ENCODE results near the gene INTS11.

INTS11 gene

DNA sequence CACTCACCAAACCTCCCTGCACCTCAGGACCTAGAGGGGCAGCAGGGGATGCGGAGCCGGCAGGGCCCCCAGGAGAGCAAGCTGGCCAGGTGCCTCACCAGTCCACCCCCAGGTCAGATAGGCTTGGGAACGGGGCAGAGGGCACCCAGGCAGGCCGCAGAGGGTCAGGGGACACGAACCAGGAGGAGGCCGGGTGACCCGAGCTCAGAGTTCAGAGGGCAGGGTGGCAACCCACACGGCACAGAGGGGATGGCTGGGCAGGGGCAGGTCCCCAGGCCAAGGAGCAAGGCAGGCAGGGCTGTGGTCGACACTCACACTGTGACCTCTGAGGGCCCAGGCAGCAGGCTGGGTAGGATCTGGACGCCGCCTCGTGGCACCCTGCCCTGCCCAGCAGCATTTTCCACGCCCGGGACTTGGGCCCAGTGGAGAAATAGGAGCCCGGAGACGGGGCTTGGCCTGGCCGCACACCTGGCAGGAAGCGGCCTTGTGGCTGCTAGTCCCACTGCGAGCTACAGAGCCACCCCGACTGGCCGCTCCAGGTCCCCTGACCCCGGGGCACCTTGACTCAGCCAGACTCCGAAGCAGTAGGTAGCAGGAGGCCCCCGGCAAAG lies 19.5 kb upstream of the INTS11 start:
- DNase-seq = no peak

DNA sequence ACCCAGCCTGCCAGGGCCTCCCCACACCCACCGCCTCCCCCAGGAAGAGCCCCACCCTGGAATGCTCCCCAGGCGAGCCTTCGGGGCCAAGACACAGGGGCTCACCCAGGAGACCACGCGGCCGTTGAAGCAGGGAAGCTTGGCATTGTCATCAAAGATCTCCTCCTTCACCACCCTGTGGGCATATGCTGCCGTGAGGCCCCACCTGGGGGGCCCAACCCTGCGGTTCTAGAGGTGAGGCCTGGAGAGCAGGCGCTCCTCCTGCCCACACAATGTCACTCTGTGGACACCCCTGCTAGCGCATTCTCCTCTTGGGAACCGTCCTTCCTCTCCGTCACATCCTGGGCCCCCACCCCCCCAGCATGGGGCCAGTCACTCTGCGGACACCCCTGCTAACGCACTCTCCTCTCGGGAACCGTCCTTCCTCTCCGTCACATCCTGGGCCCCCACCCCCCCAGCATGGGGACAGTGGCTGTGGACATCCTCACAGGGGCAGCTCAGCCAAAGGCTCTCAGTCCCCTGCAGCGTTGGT lies 18.2 kb upstream of the INTS11 start:
- DNase-seq = no peak

DNA sequence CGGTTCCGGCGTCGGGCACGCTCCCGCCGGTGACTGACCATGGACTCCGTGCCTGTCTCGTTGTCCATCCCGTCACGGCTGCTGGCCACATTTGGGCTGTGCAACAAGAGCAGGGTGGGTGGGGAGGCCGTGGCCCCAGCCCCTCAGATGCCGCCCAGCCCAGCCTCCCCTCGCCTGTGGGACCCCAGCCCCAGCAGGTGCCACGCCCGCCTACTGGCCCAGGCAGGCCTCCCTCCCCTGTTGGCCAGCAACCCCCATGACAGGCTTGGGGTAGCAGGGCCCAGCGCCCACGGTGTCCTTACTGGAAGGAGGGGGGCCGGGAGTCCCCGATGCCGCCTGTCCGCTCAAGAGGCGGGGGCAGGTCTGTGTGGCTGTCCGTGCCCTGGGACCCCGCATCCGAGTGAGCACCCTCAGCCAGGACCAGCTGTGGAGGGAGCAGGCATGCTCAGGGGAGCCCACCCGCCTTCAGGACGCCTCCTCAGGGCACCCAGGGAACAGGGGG lies 17.7 kb upstream of the INTS11 start:
- no peak for DNase-seq

DNA sequence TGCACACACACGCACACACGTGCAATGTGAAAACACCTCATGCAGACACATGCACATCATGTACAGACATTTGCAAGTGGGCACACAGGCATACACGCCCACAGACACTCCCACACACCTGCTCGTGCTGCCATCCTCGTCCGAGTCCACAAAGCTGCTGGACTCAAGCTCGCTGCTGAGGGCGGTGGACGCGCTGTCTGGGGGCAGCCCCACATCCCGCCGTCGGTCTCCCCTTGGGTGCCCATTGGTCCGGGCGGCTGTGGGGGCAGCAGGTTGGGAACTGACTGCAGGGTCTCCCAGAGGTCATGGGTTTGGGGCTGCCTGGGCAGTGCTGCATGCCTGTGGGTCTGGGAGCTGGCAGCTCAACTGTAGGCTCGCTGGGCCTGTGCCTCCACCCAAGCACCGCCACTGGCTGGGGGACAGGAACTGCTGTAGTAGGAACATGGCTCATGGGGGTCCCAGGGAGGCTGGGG lies 17.1 kb upstream of the INTS11 start:
- DNase-seq = no peak

DNA sequence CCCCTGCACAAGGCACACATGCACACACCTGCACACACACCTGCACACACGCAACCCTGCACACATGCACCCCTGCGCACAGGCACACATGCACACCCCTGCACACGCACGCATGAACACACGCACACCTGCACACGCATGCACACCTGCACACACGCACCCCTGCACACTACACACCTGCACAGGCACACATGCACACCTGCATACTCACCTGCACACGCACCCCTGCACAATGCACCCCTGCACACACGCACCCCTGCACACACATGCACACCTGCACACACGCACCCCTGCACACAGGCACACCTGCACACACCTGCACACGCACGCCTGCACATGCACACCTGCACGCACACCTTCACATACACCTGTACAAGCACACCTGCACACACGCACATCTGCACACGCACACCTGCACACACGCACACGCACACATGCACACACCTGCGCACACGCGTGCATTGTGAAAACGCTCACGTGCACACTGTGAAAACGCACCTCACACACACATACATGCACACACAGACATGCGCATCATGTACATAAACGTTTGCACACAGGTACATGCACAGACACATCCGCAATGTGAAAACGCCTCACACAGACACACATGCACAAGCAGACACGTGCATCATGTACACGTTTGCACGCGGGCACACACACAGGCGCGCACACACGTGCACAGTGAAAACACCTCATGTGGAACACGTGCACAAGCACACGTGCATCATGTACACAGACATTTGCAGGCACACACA lies 16.5 kb upstream of the INTS11 start:
- no peak for DNase-seq

DNA sequence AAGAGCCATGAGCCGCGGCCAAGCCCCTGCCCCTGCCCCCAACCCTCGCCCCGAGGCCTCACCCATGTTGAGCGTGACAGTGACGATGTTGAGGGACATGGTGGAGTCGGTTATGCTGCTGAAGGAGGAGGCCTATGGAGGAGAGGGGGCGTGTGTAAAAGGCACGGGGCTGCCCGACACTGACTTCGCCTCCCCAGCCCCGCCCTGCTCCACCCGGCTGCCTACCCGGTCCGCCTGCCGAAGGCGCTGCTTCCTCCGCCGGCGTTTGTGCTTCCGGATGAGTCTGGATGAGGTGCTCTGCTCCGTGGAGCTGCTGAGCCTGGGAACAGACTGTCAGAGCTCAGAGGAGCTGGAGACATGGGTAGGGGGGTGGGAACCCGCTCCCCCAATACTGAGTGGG lies 15.7 kb upstream of the INTS11 start:
- DNase-seq = no peak

DNA sequence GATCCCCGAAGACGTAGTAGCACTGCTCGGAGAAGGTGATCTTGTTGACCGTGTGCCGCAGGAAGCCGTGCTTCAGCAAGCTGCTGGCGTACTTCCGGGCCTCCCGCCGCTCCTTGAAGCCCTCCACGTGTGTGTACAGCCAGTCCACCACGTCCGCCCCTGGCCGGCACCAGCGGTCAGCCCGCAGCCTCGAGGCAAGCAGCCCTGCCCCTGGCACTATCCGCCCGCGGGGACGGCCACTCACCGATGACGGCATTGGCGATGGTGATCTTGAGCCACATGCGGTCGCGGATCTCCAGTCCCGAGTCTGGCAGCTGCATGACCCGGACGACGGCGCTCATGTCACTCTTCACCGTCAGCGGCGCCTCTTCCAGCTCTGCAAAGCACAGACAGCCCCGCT lies 13.8 kb upstream of the INTS11 start:
- no peak for DNase-seq

DNA sequence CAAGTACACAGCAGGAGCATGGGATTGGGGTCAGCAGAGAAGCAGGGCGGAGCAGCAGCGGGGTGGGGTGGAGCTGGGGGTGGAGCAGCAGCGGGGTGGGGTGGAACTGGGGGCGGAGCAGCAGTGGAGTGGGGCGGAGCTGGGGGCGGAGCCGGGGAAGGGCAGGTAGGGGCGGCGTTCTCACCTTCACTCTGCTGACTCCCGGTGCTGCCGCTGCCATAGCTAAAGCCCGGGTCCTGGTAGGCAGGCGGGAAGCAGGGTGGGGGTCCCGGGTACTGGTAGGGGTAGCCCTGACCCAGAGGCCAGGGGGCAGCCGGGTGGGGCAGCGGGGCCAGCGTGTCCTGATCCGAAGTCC lies 13.3 kb upstream of the INTS11 start:
- no peak for DNase-seq

DNA sequence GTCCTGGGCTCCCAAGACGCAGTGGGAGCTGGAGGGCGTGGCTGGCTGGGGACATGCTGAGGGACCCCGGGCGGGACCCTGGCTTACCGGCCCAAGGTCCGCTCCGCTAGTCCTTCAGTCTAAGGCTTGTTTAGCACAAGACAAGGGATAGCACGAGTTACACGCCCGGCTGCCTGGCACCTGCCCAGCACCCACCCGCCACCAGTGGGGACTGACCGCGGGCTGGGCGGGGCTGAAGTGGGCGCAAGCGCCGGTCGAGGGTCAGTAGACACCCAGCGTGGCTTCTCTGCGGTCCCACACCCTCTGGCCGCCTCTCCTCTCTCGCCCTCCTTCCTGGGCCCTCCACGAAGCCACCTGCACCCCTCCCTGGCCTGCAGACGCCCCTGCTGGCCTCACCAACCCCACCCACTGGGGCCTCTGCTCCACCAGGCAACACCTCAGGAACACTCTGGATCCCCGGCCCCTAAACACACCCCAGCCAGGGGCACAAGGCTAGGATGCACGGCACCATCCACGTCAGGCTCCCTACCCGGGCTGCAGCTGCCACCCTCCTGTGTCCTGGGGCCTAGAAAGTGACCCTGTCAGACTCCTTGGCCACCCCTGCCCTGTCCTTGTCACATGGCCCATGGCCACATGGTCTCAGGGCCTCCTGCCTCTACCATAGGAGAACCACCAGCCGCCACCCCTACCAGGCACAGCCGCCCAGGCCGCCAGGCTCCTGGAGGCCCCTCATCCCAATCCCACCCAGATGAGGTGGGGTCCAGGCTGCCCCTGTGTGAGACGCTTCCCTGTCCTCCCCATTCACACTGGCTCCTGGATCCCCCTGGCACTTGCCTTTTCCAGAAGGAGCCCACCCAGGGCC lies 12.7 kb upstream of the INTS11 start:
- no peak for DNase-seq

DNA sequence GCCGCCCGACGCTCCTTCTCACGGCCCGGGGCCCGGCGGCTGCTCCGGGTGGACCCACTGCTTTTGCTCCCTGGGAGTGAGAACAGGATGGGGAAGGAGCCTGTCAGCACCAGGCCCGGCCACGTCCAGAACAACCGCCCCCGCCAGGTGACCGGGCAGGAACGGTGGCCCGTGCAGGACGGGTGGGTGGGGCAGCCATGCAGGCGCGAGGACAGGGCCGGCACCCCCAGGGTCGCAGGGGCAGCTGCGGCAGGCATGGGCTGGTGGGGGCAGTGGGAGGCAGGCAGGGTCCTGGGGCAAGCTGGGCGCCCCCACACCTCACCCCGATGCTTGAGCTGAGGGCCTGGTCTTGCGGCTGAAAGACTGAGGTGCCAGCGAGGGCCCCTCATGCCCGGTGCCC lies 12.0 kb upstream of the INTS11 start:
- no peak for DNase-seq

DNA sequence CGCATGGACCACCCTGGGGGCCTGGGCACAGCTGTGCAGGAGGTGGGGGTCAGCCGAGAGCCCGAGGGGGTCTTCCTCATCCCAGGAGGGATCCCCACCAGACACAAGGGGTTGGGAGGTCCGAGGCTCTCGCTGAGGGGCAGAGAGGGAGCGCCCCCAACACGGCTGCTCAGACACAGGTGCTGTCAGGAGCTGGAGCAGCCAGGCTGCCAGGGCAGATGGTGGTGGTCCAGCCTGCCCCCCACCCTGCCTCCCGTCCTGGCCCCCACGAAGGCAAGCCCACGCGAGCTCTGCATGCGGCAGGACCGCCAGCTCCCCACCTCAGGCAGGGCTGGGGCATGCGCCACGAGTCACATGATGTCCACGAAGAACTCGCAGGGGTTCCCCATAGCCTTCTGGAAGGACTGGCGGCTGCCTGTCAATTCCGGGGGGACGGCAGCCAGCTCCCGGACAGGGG lies 11.4 kb upstream of the INTS11 start:
- DNase-seq = no peak

DNA sequence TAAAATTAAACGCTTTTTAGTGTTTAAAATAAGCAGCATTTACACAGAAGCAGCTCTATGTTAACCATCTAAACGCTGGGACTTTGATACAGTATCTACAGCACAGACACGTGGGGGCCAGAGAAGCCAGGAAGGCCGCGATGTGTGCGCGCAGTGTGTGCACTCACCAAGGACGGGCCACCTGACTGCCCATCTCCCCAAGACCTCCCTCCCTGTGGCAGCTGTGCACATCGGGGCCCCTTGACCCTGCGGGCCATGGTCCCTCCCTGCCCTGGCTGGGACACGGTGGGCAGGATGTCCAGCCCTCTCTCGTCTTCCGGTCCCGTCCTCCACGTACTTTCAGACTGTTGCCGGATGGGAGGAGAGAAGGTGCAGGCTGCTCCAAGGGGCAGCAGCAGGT lies 10.8 kb upstream of the INTS11 start:
- no peak for DNase-seq

DNA sequence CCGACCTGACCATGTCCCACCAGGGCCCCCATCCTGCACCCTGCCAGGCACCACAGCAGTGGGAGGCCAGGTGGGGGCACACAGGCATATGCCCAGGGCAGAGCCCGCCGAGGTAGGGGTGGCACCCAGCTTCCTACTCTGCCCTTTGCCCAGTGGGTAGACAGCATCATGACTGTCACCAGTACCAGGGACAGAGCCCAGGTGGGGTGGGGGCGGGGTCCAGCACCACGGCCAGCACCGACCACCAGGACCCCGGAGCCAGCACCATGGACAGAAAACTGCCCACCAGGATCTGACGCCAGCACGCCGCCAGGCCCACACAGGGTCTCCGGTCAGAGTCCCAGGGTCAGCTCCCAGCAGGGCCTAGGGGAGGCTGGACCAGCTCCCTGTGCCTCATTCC lies 10.4 kb upstream of the INTS11 start:
- DNase-seq = no peak

DNA sequence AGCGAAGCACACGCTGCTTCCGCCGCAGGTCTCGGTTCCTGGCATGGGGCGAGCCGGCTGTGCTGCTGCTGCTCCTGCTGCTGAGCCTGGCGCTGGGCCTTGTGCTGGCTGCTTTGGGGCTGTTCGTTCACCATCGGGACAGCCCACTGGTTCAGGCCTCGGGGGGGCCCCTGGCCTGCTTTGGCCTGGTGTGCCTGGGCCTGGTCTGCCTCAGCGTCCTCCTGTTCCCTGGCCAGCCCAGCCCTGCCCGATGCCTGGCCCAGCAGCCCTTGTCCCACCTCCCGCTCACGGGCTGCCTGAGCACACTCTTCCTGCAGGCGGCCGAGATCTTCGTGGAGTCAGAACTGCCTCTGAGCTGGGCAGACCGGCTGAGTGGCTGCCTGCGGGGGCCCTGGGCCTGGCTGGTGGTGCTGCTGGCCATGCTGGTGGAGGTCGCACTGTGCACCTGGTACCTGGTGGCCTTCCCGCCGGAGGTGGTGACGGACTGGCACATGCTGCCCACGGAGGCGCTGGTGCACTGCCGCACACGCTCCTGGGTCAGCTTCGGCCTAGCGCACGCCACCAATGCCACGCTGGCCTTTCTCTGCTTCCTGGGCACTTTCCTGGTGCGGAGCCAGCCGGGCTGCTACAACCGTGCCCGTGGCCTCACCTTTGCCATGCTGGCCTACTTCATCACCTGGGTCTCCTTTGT lies 9.2 kb upstream of the INTS11 start:
- no peak for DNase-seq

DNA sequence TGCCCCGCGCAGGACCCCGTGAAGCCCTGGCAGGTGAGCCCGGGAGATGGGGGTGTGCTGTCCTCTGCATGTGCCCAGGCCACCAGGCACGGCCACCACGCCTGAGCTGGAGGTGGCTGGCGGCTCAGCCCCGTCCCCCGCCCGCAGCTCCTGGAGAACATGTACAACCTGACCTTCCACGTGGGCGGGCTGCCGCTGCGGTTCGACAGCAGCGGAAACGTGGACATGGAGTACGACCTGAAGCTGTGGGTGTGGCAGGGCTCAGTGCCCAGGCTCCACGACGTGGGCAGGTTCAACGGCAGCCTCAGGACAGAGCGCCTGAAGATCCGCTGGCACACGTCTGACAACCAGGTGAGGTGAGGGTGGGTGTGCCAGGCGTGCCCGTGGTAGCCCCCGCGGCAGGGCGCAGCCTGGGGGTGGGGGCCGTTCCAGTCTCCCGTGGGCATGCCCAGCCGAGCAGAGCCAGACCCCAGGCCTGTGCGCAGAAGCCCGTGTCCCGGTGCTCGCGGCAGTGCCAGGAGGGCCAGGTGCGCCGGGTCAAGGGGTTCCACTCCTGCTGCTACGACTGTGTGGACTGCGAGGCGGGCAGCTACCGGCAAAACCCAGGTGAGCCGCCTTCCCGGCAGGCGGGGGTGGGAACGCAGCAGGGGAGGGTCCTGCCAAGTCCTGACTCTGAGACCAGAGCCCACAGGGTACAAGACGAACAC lies 8.5 kb upstream of the INTS11 start:
- DNase-seq = no peak

DNA sequence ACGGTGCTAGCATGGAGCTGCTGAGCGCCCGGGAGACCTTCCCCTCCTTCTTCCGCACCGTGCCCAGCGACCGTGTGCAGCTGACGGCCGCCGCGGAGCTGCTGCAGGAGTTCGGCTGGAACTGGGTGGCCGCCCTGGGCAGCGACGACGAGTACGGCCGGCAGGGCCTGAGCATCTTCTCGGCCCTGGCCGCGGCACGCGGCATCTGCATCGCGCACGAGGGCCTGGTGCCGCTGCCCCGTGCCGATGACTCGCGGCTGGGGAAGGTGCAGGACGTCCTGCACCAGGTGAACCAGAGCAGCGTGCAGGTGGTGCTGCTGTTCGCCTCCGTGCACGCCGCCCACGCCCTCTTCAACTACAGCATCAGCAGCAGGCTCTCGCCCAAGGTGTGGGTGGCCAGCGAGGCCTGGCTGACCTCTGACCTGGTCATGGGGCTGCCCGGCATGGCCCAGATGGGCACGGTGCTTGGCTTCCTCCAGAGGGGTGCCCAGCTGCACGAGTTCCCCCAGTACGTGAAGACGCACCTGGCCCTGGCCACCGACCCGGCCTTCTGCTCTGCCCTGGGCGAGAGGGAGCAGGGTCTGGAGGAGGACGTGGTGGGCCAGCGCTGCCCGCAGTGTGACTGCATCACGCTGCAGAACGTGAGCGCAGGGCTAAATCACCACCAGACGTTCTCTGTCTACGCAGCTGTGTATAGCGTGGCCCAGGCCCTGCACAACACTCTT lies 7.7 kb upstream of the INTS11 start:
- DNase-seq = no peak

DNA sequence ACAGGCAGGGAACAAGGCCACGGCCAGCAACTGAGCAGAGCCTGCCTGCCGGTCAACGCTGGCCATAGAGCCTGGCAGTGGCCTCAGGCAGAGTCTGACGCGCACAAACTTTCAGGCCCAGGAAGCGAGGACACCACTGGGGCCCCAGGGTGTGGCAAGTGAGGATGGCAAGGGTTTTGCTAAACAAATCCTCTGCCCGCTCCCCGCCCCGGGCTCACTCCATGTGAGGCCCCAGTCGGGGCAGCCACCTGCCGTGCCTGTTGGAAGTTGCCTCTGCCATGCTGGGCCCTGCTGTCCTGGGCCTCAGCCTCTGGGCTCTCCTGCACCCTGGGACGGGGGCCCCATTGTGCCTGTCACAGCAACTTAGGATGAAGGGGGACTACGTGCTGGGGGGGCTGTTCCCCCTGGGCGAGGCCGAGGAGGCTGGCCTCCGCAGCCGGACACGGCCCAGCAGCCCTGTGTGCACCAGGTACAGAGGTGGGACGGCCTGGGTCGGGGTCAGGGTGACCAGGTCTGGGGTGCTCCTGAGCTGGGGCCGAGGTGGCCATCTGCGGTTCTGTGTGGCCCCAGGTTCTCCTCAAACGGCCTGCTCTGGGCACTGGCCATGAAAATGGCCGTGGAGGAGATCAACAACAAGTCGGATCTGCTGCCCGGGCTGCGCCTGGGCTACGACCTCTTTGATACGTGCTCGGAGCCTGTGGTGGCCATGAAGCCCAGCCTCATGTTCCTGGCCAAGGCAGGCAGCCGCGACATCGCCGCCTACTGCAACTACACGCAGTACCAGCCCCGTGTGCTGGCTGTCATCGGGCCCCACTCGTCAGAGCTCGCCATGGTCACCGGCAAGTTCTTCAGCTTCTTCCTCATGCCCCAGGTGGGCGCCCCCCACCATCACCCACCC lies 6.9 kb upstream of the INTS11 start, which contains the start of gene TAS1R3:
TSS of gene TAS1R3 (plus strand) at position 213 of the 898 bp plus-strand sequence. CDS start at position 279, 66 bp downstream.
- no peak for DNase-seq

DNA sequence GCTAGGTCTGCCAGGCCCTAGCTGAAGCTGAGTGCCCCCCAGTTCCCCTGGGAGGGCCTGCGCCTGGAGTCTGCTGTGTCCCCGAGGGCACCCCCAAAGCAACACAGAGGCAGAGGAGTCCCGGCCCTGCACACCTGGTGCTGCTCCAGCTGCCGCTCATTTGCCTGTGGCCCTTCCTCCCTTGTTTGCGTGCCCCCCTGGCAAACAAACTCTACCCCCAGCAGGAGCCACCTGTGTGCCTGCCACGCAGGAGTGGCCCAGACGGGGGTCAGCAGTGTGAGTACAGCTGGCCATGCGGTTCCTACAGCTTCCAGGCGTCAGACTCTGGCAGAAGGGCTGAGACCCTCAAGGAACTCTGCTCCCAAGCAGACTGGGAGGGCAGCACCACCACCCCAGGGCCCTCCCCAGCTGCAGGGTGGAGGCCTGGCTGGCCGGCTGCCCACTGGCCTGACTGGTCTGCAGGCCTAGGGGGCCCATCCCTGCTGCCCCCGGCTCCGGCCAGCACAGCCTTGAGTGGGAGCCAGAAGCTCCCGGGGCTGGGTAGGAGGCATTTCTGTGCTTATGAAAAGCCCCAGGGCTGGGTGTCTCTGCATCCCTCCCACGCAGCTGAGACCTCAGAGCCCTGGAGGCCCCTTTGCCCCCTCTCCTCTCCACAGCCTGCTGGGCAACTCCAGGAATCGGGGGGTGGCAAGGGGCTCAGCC lies 6.1 kb upstream of the INTS11 start:
- no peak for DNase-seq
